ENCODE results near the gene FAM124A. TPM values are rescaled to one million over a fixed set of nuclear protein-coding genes. Genes with fewer than 3 reads are reported as not detected.

Gene FAM124A
- total RNA-seq, 2 experiments from 2014 or later = 0.44 TPM; not detected in 1

GRCh38 chr13:51229101-51229719 lies 7.0 kb downstream of the FAM124A start:
- ChIA-PET CTCF (ENCODE audit: unreplicated experiment) (no interaction called here), POLR2A (no interaction called here)
- intact Hi-C loops (cut with micrococcal nuclease; ENCODE audit: unreplicated experiment) = no loop called here
- TF ChIP-seq EZH2phosphoT487 (IDR thresholded peaks at IDR 0.05; ENCODE audit: borderline replicate concordance, low read depth, low read length) = no peak
- Histone ChIP-seq H3K36me3 (ENCODE audit: insufficient read depth, low read length) (no peaks in the 10 kb centered on the region), H3K79me2 (ENCODE audit: insufficient read depth, low read depth, low read length) (no peaks in the 10 kb centered on the region), H3K9me2 (ENCODE audit: insufficient read depth, low read length) (no peaks in the 10 kb centered on the region), H3K4me2 (ENCODE audit: low read length) (no peak overlapping the region), H3K4me3 (ENCODE audit: low read depth, low read length, poor library complexity, severe bottlenecking) (no peak overlapping the region), H3K9me3 (ENCODE audit: low read length) (no peaks in the 10 kb centered on the region), H3K4me1 (ENCODE audit: insufficient read depth, low read length, poor library complexity, severe bottlenecking) (no peaks in the 10 kb centered on the region), H2AFZ (ENCODE audit: low read length) (no peak overlapping the region), H3K27ac (ENCODE audit: low read depth, low read length, poor library complexity, severe bottlenecking) (no peak overlapping the region), H4K20me1 (ENCODE audit: insufficient read depth, low read length) (no peaks in the 10 kb centered on the region)
- no peak for DNase-seq (ENCODE audit: low spot score)
- BruUV-seq (replicated peaks) = no TSS peak

- intact Hi-C loops (cut with micrococcal nuclease; ENCODE audit: unreplicated experiment) = no loop called here
- H3K4me2 ChIP-seq (ENCODE audit: low read length) = no peak overlapping the region
- BruUV-seq (replicated peaks) = no TSS peak
Measured at GRCh38 chr13:51229731-51230130, 7.5 kb downstream of the FAM124A start.

GRCh38 chr13:51230477-51231105 lies 8.4 kb downstream of the FAM124A start:
- POLR2A ChIA-PET = interaction anchor here (0.8 kb wide), 1 partner anchor 11 kb away, joined by 3 read pairs; no protein-coding TSS in a partner anchor
- H2AFZ ChIP-seq (ENCODE audit: low read length) = no peak overlapping the region; the same call in 1 of the 2 replicates
- no TSS peak for BruUV-seq (replicated peaks)
- H3K4me1 ChIP-seq (ENCODE audit: insufficient read depth, low read length, poor library complexity, severe bottlenecking) = peaks cover 13% of the 10 kb centered on the region
- H3K79me2 ChIP-seq (ENCODE audit: insufficient read depth, low read depth, low read length) = no peaks in the 10 kb centered on the region
- H3K4me2 ChIP-seq (ENCODE audit: low read length) = peak overlapping the region; percentile 38; the same call in 1 of the 2 replicates
- H3K9me2 ChIP-seq (ENCODE audit: insufficient read depth, low read length) = no peaks in the 10 kb centered on the region
- H3K4me3 ChIP-seq (ENCODE audit: low read depth, low read length, poor library complexity, severe bottlenecking) = no peak overlapping the region
- intact Hi-C loops (cut with micrococcal nuclease; ENCODE audit: unreplicated experiment) = no loop called here
- TF ChIP-seq, protein P1, sequence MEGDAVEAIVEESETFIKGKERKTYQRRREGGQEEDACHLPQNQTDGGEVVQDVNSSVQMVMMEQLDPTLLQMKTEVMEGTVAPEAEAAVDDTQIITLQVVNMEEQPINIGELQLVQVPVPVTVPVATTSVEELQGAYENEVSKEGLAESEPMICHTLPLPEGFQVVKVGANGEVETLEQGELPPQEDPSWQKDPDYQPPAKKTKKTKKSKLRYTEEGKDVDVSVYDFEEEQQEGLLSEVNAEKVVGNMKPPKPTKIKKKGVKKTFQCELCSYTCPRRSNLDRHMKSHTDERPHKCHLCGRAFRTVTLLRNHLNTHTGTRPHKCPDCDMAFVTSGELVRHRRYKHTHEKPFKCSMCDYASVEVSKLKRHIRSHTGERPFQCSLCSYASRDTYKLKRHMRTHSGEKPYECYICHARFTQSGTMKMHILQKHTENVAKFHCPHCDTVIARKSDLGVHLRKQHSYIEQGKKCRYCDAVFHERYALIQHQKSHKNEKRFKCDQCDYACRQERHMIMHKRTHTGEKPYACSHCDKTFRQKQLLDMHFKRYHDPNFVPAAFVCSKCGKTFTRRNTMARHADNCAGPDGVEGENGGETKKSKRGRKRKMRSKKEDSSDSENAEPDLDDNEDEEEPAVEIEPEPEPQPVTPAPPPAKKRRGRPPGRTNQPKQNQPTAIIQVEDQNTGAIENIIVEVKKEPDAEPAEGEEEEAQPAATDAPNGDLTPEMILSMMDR (conservative IDR thresholded peaks at IDR 0.05; ENCODE audit: low read length) = no peak
- TF ChIP-seq EZH2phosphoT487 (IDR thresholded peaks at IDR 0.05; ENCODE audit: borderline replicate concordance, low read depth, low read length) = no peak
- no peaks in the 10 kb centered on the region for H3K36me3 ChIP-seq (ENCODE audit: insufficient read depth, low read length)
- H4K20me1 ChIP-seq (ENCODE audit: insufficient read depth, low read length) = no peaks in the 10 kb centered on the region
- no peaks in the 10 kb centered on the region for H3K9me3 ChIP-seq (ENCODE audit: low read length)
- no peak for DNase-seq (ENCODE audit: low spot score)
- H3K27ac ChIP-seq (ENCODE audit: low read depth, low read length, poor library complexity, severe bottlenecking) = no peak overlapping the region
- CTCF ChIA-PET (ENCODE audit: unreplicated experiment) = no interaction called here

More at GRCh38 chr13:51229731-51230130, 7.5 kb downstream of the FAM124A start:
- Histone ChIP-seq H3K36me3 (ENCODE audit: insufficient read depth, low read length) (no peaks in the 10 kb centered on the region), H2AFZ (ENCODE audit: low read length) (no peak overlapping the region), H3K4me1 (ENCODE audit: insufficient read depth, low read length, poor library complexity, severe bottlenecking) (peaks cover 4% of the 10 kb centered on the region), H3K4me3 (ENCODE audit: low read depth, low read length, poor library complexity, severe bottlenecking) (no peak overlapping the region), H3K27ac (ENCODE audit: low read depth, low read length, poor library complexity, severe bottlenecking) (no peak overlapping the region), H4K20me1 (ENCODE audit: insufficient read depth, low read length) (no peaks in the 10 kb centered on the region), H3K79me2 (ENCODE audit: insufficient read depth, low read depth, low read length) (no peaks in the 10 kb centered on the region), H3K9me3 (ENCODE audit: low read length) (no peaks in the 10 kb centered on the region), H3K9me2 (ENCODE audit: insufficient read depth, low read length) (no peaks in the 10 kb centered on the region)
- ChIA-PET POLR2A (no interaction called here), CTCF (ENCODE audit: unreplicated experiment) (no interaction called here)
- TF ChIP-seq EZH2phosphoT487 (IDR thresholded peaks at IDR 0.05; ENCODE audit: borderline replicate concordance, low read depth, low read length) = no peak
- TF ChIP-seq, protein P1 (conservative IDR thresholded peaks at IDR 0.05; ENCODE audit: low read length) = no peak
- DNase-seq (ENCODE audit: low spot score) = no peak

Data from OCI-LY7 (cell line).